ACHN (cell line): ENCODE results near the gene PTPN23.
"Not testable (repeated sequence)": the region's sequence is repeated elsewhere in the genome, so short reads cannot be mapped to it uniquely, and the experiment has no call there.

Source experiments
- DNase-seq: peaks from one replicate; pipeline ENCODE4 v3.0.0-alpha.2; 2015
- in situ Hi-C: cut with HindIII; loops from 2 replicates; pipeline ENCODE4 v1.10.0; 2017; ENCODE audit warnings: low sequenced_read_pairs, low pct_ligation_motif_present, low pct_unique_long_range_greater_than_20kb

PTPN23 gene

DNA sequence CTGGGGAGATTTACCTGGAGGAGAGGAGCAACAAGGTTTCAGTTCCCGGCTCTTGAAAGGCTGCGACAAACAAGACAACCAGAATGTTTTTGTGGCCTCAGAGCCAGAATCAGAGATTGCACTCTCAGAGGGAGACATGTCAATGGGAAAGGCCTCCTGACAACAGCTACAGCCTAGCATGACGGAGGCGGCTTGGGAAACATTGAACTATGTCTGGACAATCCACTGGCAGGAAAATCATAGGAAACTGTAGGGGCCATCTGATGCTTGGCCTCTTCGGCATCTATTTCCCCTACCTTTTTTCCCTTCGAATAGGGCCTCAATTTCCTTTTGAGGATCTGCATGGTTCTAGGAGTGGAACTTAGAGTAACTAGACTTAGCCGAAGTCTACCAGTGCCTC is 13.2 kb upstream of the PTPN23 start:
- no peak for DNase-seq
- in situ Hi-C loops, result no loop called here

DNA sequence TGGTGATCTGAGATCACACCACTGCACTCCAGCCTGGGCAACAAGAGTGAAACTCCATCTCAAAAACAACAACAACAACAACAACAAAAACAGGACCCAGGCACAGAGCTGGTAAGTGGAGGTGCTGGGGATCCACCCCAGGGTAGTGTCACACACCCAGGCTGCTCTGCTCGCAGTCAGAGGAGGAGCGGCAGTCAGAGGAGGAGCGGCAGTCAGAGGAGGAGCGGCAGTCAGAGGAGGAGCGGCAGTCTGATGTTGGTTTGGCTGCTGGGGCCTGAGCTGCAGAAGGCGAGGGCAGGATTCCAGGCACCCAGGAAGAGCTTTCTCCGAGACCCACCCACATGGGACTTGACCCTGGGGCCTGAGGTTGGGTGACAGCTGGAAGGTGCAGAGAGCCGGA is 10.8 kb upstream of the PTPN23 start:
- DNase-seq, in situ Hi-C loops: not testable (repeated sequence)

DNA sequence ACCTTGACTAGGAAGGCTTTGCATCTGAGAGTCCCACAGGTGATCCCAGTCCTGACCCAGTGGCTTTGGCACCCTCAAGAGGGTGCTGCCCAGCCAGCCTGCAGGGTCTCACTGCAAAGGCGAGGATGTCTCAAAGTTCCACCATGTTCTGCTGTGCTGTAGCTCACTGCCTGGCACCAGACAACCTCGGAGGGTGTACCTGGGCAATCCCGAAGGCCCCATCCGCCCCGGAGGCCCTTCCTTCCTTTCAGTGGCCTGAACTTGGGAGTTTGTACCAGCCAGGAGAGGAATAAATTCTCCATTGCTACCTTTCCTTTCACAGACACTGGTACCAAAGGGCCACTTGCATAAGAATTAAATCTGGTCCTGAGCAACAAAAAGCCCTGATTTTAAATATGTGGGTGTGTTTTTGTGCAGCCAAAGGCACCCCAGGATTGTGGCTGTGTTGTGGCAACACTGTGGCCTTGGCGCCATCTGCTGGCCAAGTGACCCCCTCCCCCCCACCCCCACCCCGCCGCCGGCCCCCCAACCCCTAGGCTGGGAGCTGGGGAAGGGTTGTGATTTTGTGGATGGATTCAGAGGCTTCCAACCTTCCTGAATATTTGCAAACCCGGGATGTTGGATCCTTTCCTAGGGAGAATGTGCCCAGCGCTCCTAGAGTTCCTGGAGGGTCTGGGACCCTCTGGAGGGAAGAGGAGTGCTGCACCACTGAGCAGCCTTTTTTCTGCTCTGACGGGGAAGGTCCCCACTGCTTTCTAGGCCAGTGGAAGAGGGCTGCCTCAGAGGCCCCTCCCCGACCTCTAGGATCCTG is 9.7 kb upstream of the PTPN23 start:
- in situ Hi-C loops, result no loop called here
- DNase-seq, result peak; percentile 11

DNA sequence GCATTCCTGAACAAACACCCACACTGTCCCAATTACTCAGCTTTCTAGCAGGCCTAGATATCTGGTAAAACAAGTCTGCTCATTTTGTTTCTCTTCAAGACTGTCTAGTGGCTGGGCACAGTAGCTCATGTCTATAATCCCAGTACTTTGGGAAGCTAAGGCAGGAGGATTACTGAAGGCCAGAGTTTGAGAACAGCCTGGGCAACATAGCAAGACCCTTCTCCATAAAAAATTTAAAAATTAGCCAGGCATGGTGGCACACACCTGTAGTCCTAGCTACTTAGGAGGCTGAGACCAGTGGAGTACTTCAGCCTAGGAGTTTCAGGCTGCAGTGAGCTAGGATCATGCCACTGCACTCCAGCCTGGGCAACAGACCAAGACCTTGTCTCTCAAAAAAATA is 6.2 kb upstream of the PTPN23 start:
- DNase-seq, result no peak
- in situ Hi-C loops, result no loop called here

DNA sequence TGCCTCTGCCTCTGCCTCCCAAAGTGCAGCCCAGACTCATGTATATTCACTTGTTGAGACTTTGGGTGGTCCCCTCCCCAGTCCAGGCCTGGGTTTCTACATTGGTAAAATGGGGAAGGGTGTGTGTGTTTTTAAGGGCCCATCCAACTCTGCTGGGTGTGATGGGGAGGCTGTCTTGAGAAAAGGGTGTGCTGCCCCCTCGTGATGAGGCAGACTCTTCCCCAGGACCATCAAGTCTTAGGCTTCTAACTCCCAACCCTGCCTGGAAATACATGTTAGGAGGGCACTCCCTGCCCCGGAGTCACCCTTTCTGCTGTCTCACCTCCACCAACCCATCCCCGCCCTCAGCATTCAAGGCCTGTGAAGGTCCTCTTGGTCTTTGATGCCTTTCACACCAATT is 4.4 kb upstream of the PTPN23 start:
- DNase-seq, result no peak
- in situ Hi-C loops, result no loop called here

DNA sequence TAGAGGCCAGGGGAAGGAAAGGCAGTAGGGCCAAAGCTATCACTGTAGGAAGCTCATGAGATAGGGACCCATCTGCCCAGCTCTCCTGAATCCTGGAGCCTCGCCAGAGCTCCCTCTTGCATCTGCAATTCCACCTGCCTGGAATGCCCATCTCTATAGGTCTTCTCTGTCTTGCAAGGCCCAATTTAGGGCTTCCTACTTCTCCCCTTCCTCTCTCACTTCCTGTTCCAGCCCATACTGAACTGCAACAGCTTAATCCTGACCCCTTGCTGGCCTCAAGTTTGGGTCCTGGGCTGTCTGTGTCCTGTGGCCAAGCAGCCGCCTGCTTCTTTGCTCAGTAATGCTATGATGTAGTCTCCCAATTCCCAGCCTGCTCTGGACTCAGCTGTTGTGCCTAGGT is 3.6 kb upstream of the PTPN23 start:
- in situ Hi-C loops, result no loop called here
- DNase-seq, result no peak

DNA sequence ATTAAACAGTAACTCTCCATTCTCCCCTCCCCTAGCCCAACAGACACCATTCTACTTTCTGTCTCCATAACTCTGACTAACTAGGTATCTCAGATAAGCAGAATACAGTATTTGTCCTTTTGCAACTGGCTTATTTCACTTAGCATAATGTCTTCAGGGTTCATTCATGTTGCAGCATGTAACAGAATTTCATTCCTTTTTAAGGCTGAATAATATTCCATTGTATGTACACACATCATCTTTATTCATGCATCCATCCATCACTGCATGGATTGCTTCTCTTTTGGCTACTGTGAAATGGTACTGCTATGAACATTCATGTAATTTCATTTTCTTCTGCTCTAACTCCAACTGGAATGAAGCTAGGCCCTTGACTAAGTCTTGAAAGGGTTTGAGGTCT is 2.0 kb upstream of the PTPN23 start:
- DNase-seq, result no peak
- in situ Hi-C loops, result no loop called here

DNA sequence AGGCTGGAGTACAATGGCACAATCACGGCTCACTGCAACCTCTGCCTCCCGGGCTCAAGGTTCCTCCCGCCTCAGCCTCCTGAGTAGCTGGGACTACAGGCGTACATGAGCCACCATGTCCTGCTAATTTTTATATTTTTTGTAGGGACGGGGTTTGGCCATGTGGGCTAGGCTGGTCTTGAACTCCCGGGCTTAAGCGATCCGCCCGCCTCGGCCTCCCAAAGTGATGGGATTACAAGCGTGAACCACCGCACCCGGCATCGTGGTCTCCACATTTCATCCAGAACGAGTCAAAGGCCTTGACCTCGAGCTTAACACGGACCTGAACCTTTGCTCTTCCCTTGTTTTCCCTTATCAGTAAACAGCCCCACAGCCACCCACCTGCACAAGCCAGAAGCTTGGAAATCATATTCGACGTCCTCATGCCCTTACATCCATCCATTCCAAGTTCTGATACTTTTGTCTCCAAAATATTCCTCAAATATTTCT is 1.4 kb upstream of the PTPN23 start:
- DNase-seq, result no peak
- in situ Hi-C loops, result no loop called here

DNA sequence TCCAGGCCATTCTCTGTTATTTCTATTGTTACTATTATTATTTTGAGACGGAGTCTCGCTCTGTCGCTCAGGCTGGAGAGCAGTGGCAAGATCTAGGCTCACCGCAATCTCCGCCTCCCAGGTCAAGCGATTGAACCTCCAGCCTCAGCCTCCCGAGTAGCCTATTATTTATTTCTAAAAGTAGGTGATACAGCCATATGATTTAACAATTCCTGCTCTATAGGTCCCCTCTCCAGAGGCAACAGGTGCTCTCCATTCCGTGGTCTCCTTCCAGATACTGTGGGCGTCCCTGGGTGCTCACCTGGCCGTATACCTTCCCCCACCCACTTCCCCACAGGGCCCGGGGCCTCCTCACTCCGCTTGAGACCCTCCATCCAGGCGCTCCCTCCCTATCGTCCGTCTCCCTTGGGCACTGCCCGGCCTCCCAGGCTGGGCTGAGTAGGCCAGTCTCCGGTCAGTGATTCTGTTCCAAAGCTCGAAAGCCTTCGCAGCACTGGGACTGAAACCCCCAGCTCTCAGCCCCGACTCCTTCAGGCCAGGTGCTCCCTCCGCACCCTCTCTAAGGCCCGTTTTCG is 708 bp upstream of the PTPN23 start:
- peak; percentile 20 for DNase-seq
- in situ Hi-C loops, result no loop called here

DNA sequence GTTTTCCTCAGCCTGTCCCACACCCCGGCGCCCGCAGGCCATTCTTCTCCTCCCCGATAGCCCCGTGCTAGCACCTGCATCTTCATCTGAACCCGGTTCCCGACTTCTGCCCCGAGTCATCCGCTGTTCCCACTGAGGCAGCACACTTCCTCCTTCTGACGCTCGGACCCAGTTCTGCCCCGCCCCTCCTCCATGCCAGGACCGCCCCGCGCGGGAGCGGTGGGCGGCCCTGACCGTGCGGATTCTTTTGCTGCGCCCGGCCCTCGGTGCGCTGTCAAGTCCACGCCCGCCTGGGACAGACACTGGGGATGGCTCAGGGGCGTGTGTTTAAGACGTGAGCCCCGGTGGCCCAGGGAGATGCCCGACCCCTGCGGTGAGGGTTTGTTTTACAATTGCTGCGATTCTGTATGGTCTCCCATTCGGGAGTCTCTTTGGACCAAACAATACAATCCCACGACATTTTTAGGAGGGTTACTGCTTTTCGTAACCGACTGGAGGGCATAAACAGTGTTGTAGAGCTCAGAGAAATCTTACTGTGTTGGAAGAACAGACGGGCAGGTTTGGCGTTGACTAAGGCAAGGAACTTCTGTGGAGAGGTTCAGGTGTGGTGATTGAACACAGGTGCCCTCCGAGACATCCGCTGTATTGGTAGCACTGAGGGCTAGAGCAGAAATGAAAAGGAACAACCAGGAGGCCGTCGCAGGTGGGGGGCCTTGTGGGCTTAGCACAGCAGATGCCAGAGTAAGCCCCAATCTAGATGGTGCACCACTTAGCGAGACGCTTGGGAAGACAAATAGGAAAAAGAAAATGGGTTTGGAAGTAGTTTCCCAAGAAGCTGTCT is 716 bp downstream of the PTPN23 start:
- in situ Hi-C loops, result no loop called here

DNA sequence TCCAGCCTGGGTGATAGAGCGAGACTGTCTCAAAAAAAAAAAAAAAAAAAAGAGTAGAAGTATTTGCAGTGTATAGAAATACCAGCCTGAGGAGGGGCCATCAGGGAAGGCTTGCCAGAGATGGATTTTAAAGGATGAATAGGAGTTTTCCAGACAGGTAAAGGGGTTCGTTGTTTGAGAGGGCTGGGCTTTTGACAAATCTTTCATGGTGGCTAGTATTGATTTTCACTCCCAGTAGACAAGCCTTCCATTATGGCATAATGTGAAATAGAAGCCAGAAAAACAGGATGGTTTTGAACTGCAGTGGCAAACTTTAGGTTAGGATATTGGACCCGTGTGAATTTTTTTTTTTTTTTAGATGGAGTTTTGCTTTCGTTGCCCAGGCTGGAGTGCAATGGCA is 3.6 kb downstream of the PTPN23 start:
- no peak for DNase-seq
- in situ Hi-C loops, result no loop called here

More for the DNA sequence above, 716 bp downstream of the PTPN23 start:
- DNase-seq, result peak; percentile 88

DNA sequence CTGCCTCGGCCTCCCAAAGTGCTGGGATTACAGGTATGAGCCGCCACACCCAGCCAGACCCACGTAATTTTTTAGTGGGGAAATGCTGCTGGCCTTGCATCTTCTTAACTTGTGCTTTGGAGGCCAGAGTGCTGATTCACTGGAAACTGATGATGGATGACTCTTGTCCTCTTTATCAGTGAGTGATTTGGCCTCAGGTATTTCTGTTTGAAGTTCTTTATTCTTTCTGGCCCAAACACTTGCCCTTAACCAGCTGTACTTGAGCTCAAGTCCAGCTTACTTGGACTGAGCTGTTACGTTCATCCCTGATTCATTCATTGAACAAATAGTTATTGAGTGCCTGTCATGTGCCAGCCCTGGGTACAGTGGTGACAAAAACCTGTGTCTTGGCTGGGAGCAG is 4.2 kb downstream of the PTPN23 start:
- in situ Hi-C loops, result no loop called here

DNA sequence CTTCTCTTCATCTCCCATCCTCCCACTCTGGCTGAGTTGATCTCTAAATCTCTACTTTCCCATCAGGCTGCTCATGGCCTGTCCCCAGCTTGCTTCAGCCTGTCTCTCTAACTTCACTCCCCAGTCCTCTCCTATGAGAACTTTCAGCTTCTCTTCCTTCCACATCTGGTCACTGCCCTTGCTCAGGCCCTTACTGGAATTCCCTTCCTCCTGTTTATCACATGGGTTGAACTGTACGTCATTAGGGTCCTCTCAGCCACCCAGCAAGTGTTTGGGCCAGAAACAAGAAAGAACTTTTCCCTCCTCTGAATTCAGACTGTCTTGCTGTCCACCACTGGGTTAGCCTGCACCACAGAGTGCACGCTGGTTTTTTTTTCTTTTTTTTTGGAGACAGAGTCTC is 5.0 kb downstream of the PTPN23 start:
- in situ Hi-C loops, result no loop called here

More for the DNA sequence above, 4.2 kb downstream of the PTPN23 start:
- DNase-seq, result no peak

DNA sequence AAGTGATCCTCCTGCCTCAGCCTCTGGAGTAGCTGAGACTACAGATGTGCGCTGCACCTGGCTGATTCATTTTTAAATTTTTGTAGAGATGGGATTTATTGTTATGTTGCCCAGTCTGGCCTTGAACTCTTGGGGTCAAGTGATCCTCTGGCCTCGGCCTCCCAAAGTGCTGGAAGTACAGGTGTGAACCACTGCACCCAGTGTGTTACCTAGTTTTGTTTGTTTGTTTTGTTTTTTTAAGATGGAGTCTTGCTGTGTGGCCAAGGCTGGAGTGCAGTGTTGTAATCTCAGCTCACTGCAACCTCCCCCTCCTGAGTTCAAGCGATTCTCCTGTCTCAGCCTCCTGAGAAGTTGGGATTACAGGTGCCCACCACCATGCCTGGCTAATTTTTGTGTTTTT is 12.1 kb downstream of the PTPN23 start:
- DNase-seq, result no peak
- in situ Hi-C loops, result no loop called here

More for the DNA sequence above, 5.0 kb downstream of the PTPN23 start:
- DNase-seq, result no peak

DNA sequence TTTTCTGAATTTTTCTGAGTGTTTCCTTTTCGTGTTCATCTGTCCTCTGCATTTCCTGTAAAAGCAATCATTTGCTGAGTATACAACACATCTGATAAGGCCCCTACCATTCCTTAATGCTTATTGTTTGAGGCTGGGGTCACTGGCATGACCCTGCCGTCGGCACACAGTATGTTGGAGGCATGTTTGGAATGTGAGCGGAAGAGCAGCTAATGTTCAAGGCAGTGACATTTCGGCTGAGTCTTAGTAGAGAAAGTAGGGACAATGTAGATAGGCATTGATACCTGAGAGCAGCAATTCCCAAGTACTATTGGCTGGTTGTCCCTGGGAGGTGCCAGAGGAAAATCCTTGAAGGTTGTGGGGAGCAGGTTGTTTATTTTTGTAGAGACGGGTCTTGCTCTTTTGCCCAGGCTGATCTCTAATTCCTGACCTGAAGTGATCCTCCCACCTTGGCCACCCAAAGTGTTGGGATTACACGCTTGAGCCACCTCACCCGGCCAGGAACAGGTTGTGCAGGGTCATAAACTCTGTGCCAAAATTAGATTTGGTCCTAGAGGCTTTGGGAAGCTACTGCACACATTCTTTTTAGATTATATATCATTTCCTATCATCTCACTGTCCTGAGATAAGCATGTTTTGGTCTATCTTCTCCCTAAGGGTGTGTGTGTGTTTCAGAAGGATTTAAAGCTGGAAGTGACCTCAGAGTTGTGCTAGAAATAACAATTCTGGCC is 13.5 kb downstream of the PTPN23 start:
- in situ Hi-C loops, result no loop called here
- no peak for DNase-seq

DNA sequence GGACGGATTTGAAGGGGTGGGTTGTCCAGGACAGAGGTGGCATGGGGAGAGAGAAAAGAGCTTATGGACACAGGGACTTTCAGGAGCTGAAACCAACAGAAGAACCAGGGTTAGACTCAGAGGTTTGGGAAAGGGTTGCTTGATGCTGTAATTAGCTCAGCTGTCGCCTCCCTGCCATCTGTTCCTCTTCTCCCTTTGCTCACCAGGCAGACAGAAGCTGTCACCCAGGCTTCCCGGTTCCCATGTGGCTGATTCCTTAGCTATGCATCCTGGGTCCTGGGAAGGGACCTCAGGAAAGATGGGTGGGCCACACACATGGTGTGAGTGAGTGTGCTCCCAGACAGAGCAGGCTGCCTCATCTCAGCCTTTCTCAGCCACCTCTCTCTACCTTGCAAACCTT is 14.1 kb downstream of the PTPN23 start:
- in situ Hi-C loops, result no loop called here
- DNase-seq, result no peak

DNA sequence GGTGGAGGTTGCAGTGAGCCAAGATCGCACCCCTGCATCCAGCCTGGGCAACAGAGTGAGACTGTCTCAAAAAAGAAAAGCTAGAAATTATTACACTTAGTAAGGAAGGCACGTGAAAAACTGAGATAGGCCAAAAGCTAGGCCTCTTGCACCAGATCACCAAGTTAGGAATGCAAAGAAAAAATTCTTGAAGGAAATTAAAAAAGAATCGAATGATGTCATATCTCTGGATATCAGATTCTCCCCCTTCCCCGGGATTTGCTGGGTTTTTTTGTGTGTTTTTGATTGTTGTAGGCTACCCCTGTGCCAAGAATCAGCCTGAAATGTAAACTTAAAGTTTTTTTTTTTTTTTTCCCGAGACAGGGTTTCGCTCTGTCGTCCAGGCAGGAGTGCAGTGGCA is 17.4 kb downstream of the PTPN23 start:
- in situ Hi-C loops, result no loop called here
- DNase-seq, result no peak

DNA sequence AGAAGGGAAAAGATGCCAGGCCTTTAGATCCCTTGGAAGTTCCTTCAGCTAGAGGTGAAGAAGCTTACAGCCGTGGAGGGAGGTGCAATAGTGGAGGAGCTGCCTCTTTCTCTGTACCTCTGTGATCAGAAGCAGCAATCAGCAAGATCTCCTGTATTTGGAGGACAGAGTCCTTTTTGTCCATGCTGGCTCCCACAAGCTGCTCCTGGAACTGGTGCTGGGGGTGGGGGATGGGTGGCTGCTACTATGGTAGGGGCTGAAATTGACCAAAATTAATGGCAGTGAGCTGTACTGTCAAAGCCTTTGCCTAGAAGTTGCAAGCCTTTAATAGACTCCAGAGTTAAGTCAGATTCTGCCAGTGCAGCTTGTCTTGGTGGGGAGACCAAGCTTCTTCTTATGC is 18.2 kb downstream of the PTPN23 start:
- no peak for DNase-seq
- in situ Hi-C loops, result no loop called here
